ENCODE results near the gene KPNA6.

DNA sequence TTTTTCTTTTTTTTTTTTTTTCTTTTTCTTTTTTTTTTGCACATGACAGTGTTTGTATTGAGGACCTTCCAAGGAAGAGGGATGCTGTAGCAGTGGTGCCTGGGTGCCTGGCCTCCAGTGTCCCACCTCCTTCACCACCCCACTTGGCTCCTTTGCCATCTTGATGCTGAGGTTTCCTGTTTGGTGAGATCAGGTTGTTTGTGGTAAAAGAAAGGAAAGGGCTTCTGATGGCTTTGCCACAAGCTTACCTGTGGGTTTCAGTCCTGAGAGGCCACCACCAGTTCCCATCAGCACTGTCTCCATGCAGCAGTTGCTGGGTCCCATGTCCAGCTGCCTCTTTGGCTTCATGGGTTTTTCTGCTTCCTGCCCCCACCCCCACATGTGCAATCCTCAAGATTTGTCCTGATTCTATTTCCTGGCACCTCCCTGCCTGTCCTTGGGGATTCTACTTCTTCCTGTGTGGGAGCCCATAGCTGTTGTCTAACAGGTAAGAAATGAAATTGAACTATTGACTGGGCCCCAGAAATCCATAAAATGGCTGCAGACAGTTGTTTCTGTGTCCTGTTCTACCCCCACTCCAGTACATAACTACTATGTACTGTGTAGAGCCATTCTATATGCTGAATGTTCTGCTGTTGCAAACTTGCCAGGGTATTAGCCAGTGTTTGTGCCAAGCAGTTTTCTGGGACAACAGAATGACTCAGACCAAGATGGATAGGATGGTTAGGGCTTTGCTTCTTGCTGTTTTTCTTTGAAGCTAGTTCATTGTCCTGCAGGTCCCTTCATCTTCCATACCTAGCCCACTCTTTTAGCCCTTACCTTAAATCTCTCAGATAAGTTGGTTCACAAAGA, 88.3 kb downstream of the KPNA6 start:
- TF ChIP-seq POLR2A (IDR thresholded peaks at IDR 0.05) (no peak), POLR2AphosphoS5 (IDR thresholded peaks at IDR 0.05; ENCODE audit: insufficient read depth in 1 of 2, low read depth in 1 of 2) (no peak)
- TF ChIP-seq, protein P1, sequence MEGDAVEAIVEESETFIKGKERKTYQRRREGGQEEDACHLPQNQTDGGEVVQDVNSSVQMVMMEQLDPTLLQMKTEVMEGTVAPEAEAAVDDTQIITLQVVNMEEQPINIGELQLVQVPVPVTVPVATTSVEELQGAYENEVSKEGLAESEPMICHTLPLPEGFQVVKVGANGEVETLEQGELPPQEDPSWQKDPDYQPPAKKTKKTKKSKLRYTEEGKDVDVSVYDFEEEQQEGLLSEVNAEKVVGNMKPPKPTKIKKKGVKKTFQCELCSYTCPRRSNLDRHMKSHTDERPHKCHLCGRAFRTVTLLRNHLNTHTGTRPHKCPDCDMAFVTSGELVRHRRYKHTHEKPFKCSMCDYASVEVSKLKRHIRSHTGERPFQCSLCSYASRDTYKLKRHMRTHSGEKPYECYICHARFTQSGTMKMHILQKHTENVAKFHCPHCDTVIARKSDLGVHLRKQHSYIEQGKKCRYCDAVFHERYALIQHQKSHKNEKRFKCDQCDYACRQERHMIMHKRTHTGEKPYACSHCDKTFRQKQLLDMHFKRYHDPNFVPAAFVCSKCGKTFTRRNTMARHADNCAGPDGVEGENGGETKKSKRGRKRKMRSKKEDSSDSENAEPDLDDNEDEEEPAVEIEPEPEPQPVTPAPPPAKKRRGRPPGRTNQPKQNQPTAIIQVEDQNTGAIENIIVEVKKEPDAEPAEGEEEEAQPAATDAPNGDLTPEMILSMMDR (IDR thresholded peaks at IDR 0.05): no peak

Data from vagina (tissue), 2 donors.